ENCODE data around the gene ARHGAP4. TPM values are rescaled to one million over a fixed set of nuclear protein-coding genes. Genes with fewer than 3 reads are reported as not detected.

ARHGAP4 gene
- total RNA-seq, result 100 to 1,000 TPM; 151 to 160 TPM

DNA sequence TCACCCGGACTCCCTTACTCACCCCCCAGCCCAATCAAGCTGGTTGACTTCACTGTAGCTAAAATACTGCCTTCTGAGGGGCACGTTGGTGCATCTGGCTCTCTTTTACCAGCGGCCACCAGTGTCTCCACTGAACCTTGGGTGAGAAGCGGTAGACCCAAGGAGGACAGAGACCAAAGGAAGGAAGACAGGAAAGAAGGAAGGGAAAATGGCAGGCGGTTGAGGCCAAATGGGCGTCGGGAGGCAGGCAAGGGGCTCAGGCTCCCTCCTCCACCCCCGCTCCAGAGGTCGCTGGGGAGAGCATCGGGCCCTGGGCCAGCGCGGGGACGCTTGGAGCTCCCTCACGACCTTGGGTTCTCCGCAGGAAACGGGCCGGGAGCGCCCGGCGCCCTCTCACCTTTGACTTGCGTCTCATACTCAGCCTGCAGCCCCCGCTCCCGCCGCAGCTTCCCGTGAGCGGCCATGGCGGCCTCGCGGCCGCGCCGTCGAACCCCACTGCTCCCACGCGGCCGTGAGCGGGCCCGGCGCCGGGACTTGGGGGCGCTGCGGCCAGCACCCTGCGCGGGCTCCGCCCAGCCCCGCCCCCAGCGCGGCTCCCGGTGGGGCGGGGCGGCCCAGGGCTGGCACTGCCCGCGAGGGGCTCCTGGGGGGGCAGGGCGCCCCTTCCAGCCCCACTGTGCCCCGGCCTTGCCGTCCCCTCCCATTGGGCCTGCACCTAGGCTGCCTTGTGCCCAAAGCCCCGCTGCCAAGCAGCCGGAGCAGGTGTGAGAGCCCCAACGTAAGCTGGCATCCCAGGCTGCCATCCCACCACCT is at the start of gene ARHGAP4:
ARHGAP4 (minus strand) TSS at position 526 of the 813 bp plus-strand sequence; CDS start at position 464, 62 bp downstream.
- Mint-ChIP-seq H3K9me3 (no peaks in the 10 kb centered on the region), H3K36me3 (peaks cover 20% of the 10 kb centered on the region), H3K4me3 (peak within 1 kb of the TSS; percentile 94), H3K27ac (peak within 1 kb of the TSS; percentile 98), H3K27me3 (no peaks in the 10 kb centered on the region), H3K4me1 (ENCODE audit: low read depth) (peaks cover 36% of the 10 kb centered on the region)
- ChIA-PET POLR2A (interaction anchor here (1.0 to 6.2 kb wide), 9 partner anchors 8 to 131 kb away, joined by 3 to 68 read pairs (median 8); partner anchors contain the start of genes HCFC1, IDH3G, IRAK1 and NAA10), CTCF (interaction anchor here (1.0 to 13.4 kb wide), 9 partner anchors 9 to 161 kb away, joined by 3 to 93 read pairs (median 3); partner anchors contain the start of genes IDH3G, NAA10, PLXNB3 and RENBP)
- peak; percentile 70 for DNase-seq
- intact Hi-C loops (cut with micrococcal nuclease), result loop anchor here (2.0 to 5.0 kb wide), 4 partner anchors 21 to 471 kb away; partner anchors contain the start of genes ABCD1, BCAP31, MECP2 and RPL10

GRCh38 chrX:153974726-153975286 is 48.7 kb upstream of the ARHGAP4 start:
- intact Hi-C loops (cut with micrococcal nuclease), result loop anchor here (10.0 kb wide), 2 partner anchors 120 to 400 kb away; partner anchors contain the start of genes EMD, FLNA and MECP2
- H3K9me3 Mint-ChIP-seq, result no peaks in the 10 kb centered on the region
- H3K4me3 Mint-ChIP-seq, result peak overlapping the region; percentile 88
- no peaks in the 10 kb centered on the region for H3K27me3 Mint-ChIP-seq
- peaks cover 17% of the 10 kb centered on the region for H3K4me1 Mint-ChIP-seq (ENCODE audit: low read depth)
- ChIA-PET POLR2A (interaction anchor here (1.2 to 1.6 kb wide), 2 partner anchors 15 to 46 kb away, joined by 3 to 5 read pairs; no protein-coding TSS in a partner anchor), CTCF (interaction anchor here (0.9 to 1.0 kb wide), 2 partner anchors 38 to 45 kb away, joined by 3 read pairs; partner anchors contain the start of gene IRAK1)
- H3K27ac Mint-ChIP-seq, result peak overlapping the region; percentile 99
- peaks cover 5% of the 10 kb centered on the region for H3K36me3 Mint-ChIP-seq
- DNase-seq, result no peak

DNA sequence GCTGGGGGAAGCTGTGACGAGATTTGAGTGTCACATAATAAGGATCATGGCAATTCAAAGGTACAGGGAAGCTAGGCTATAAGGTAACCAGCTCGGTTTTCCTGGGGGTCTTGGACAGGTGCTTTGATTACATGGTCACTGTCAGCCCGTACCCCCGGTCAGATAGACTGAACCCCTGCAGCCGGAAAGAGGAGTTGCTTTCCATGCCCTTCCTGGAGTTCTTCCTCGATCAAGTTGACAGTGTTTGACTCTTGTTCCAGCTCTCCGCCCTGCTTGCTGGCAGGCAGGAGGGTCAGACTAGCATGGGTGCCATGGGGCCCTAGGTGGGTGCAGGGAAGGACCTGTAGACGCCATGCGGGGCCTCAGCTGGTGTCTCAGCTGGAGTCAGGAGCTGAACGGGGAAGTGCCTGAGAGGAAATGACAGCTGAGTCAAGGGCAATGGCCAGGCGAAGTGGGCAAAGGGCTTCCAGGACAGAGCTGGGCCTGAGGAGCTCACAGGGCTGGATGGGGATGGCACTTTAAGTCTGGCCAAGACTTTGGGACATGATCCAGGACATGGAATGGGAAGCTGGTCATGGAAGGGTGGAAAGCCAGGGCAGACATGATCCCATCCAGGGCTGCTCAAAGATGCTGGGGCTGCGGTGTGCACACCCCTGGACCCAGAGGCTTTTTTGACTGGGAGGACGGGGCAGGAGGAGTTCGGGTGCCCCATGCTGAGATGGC is 48.1 kb upstream of the ARHGAP4 start:
- ChIA-PET CTCF (interaction anchor here (1.0 kb wide), 2 partner anchors 15 to 46 kb away, joined by 3 read pairs; partner anchors contain the start of gene IRAK1), POLR2A (interaction anchor here (1.2 to 8.7 kb wide), 5 partner anchors 7 to 49 kb away, joined by 3 to 68 read pairs (median 7); partner anchors contain the start of gene ARHGAP4)
- intact Hi-C loops (cut with micrococcal nuclease), result loop anchor here (10.0 kb wide), 2 partner anchors 121 to 401 kb away; partner anchors contain the start of genes EMD, FLNA and MECP2
- Mint-ChIP-seq H3K36me3 (peaks cover 11% of the 10 kb centered on the region), H3K27me3 (no peaks in the 10 kb centered on the region), H3K9me3 (no peaks in the 10 kb centered on the region), H3K27ac (peak overlapping the region; percentile 99), H3K4me3 (peak overlapping the region; percentile 88), H3K4me1 (ENCODE audit: low read depth) (peaks cover 17% of the 10 kb centered on the region)
- no peak for DNase-seq

DNA sequence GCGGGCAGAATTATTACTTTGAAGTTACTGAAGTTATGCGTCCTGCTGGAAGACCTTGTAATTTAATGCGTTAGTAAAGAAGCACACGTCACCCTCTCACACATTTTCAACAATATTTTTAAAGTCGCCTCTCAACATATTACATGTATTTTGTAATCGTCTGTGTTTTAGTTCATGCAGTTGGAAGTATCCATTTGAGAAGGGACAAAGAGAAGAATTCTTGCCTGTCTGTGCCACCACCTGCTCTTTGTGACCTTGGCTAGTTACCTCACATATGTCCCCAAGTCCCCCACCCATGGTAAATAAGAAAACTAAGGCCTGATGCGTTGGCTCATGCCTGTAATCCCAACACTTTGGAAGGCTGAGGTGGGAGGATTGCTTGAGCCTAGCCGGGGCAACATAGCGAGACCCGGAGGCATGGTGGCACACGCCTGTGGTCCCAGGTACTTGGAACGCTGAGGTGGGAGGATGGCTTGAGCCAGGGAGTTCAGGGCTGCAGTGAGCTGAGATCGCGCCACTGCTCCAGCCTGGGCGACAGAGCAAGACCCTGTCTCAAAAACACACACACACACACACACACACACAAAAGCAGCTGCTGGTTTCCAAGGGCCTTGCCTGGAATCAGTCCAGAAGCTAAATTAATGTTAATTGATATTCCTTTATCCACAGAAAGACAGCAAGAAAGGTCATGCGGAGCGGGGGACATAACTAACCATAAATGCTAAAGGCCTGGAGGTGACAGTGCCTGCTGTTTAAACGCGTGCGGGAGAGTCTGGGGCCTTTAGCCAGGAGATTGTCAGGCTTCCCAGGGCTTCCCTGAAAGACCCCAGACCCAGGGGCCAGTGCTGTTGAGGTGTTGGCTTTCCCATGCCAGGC is 47.3 kb upstream of the ARHGAP4 start:
- DNase-seq, result no peak

DNA sequence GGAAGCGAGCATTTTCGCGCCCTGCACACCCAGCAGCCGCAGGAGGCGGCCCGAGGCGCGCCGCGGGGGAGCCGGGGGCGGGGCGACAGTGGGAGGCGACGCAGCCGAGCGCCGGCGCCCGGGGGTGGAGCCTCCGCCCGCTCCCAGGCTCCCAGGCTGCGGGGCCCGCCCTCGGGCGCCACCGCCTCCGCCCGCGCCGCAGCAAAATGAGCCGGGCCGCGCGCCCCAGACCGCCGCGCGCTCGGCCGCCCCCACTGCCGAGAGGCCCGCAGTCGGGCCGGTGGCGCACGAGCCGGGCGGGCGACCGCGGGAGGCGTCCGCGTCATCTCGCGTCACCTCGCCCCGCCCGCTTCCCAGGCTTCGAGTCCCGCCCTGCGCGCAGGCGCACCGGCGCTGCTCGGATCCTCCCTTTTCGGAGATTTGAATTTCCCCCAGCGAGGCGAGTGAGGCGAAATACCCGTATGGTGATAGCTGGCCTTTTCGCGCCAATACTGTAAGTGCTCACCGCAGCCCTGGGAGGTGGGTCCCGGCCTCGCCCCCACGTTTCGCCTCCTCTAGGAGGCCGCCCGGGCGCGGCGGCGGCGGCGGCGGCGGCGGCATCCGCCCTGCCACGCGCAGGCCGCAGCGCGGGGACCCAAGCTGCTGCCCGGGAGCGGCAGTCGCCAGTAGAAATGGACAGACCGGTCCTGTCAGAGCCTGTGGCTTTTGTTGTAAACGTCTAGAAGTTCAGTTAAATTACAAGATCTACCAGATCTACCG is 46.5 kb upstream of the ARHGAP4 start, which contains the start of gene TMEM187:
TMEM187 (plus strand) TSS at position 387 of the 759 bp plus-strand sequence. CDS start 9,309 bp downstream, outside the sequence.
- H3K9me3 Mint-ChIP-seq, result no peaks in the 10 kb centered on the region
- CTCF ChIA-PET, result interaction anchor here (0.7 to 1.0 kb wide), 2 partner anchors 25 to 40 kb away, joined by 3 read pairs; no protein-coding TSS in a partner anchor
- peak; percentile 93 for DNase-seq
- H3K4me1 Mint-ChIP-seq (ENCODE audit: low read depth), result peaks cover 24% of the 10 kb centered on the region
- H3K27ac Mint-ChIP-seq, result peak within 1 kb of the TSS; percentile 100
- intact Hi-C loops (cut with micrococcal nuclease), result loop anchor here (1.0 to 10.0 kb wide), 5 partner anchors 9 to 402 kb away; partner anchors contain the start of genes EMD, FLNA and MECP2
- peaks cover 19% of the 10 kb centered on the region for H3K36me3 Mint-ChIP-seq
- POLR2A ChIA-PET, result interaction anchor here (1.0 to 8.7 kb wide), 4 partner anchors 9 to 47 kb away, joined by 3 to 68 read pairs (median 24); partner anchors contain the start of gene ARHGAP4
- no peaks in the 10 kb centered on the region for H3K27me3 Mint-ChIP-seq
- peak within 1 kb of the TSS; percentile 100 for H3K4me3 Mint-ChIP-seq

More for the DNA sequence above, 47.3 kb upstream of the ARHGAP4 start:
- Mint-ChIP-seq H3K36me3 (peaks cover 13% of the 10 kb centered on the region), H3K27ac (peak overlapping the region; percentile 99), H3K4me1 (ENCODE audit: low read depth) (peaks cover 17% of the 10 kb centered on the region), H3K4me3 (peak overlapping the region; percentile 88), H3K27me3 (no peaks in the 10 kb centered on the region), H3K9me3 (no peaks in the 10 kb centered on the region)
- CTCF ChIA-PET, result interaction anchor here (1.0 kb wide), 3 partner anchors 16 to 47 kb away, joined by 3 read pairs; partner anchors contain the start of gene IRAK1
- POLR2A ChIA-PET, result interaction anchor here (1.0 to 8.7 kb wide), 6 partner anchors 8 to 48 kb away, joined by 3 to 68 read pairs (median 6); partner anchors contain the start of gene ARHGAP4
- intact Hi-C loops (cut with micrococcal nuclease), result loop anchor here (10.0 kb wide), 2 partner anchors 121 to 401 kb away; partner anchors contain the start of genes EMD, FLNA and MECP2

DNA sequence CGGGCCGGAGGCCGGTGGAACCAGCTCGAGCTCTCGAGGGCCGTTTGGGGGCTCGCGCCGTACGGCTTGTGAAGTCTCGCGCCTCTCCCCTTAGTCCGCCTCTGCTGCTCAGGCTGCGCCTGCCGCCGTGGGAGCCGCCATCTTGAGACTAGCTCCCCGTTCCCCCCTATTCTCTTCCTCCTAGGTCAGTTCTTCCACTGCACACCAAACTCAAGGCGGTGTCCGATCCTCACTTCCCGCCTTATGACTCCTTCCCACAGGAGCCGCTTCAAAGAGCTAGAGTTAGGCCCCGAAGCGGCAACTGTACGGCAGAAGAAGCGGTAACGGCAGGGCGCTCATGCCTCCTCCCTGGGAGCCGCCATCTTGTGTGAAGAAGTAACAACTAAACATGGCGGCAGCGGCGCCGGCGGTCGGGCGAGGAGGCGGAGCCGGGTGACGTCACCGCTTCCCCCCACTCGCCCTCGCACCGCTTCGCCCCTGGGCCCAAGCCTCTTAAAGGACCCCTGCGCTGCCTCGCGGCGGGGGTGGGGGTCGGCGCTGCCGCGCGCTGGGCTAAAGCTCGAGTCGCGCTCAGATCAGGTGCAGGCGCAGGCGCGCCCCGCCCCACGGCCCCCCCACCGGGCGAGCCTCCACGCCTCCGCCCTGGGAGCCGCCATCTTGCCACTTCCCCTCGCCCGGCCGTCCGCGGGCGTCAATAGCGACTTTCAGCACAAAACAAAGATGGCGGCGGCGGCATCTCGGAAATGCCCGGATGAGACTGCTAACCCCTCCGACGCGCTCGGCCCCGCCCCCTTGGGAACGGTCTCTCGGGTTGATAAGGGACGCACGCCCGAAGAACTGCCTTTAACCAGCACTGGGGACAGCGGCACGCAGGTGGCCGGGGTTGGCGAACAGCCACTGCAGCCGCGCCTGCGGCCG is 45.6 kb upstream of the ARHGAP4 start, which contains the start of gene HCFC1:
HCFC1 (minus strand) TSS at position 369 of the 918 bp plus-strand sequence. CDS start 978 bp downstream, outside the sequence.
- Mint-ChIP-seq H3K4me3 (peak within 1 kb of the TSS; percentile 100), H3K9me3 (no peaks in the 10 kb centered on the region), H3K36me3 (peaks cover 19% of the 10 kb centered on the region), H3K27me3 (no peaks in the 10 kb centered on the region), H3K4me1 (ENCODE audit: low read depth) (peaks cover 30% of the 10 kb centered on the region), H3K27ac (peak within 1 kb of the TSS; percentile 100)
- intact Hi-C loops (cut with micrococcal nuclease), result loop anchor here (1.0 to 10.0 kb wide), 6 partner anchors 10 to 403 kb away; partner anchors contain the start of genes ABCD1, BCAP31, EMD and FLNA
- POLR2A ChIA-PET, result interaction anchor here (0.8 to 8.7 kb wide), 8 partner anchors 10 to 396 kb away, joined by 3 to 68 read pairs (median 4); partner anchors contain the start of genes ARHGAP4 and MECP2
- peak; percentile 92 for DNase-seq
- CTCF ChIA-PET, result interaction anchor here (0.5 to 1.2 kb wide), 5 partner anchors 9 to 43 kb away, joined by 3 to 4 read pairs (median 3); no protein-coding TSS in a partner anchor

GRCh38 chrX:153971124-153971449 is 45.0 kb upstream of the ARHGAP4 start:
- peak overlapping the region; percentile 100 for H3K27ac Mint-ChIP-seq
- intact Hi-C loops (cut with micrococcal nuclease), result loop anchor here (1.0 to 10.0 kb wide), 3 partner anchors 124 to 404 kb away; partner anchors contain the start of genes ABCD1, BCAP31, EMD and FLNA
- peaks cover 19% of the 10 kb centered on the region for H3K36me3 Mint-ChIP-seq
- no peaks in the 10 kb centered on the region for H3K27me3 Mint-ChIP-seq
- POLR2A ChIA-PET, result interaction anchor here (0.8 to 8.7 kb wide), 7 partner anchors 10 to 397 kb away, joined by 3 to 68 read pairs (median 5); partner anchors contain the start of genes ARHGAP4 and MECP2
- CTCF ChIA-PET, result interaction anchor here (0.5 to 1.2 kb wide), 3 partner anchors 10 to 43 kb away, joined by 3 to 4 read pairs (median 3); no protein-coding TSS in a partner anchor
- peak; percentile 92 for DNase-seq
- H3K4me3 Mint-ChIP-seq, result peak overlapping the region; percentile 100
- no peaks in the 10 kb centered on the region for H3K9me3 Mint-ChIP-seq
- H3K4me1 Mint-ChIP-seq (ENCODE audit: low read depth), result peaks cover 37% of the 10 kb centered on the region

- ChIA-PET POLR2A (interaction anchor here (0.8 to 8.7 kb wide), 7 partner anchors 11 to 398 kb away, joined by 3 to 68 read pairs (median 5); partner anchors contain the start of genes ARHGAP4 and MECP2), CTCF (interaction anchor here (0.5 to 1.3 kb wide), 4 partner anchors 11 to 42 kb away, joined by 3 to 4 read pairs (median 4); no protein-coding TSS in a partner anchor)
- peak; percentile 50 for DNase-seq
- Mint-ChIP-seq H3K4me1 (ENCODE audit: low read depth) (peaks cover 35% of the 10 kb centered on the region), H3K9me3 (no peaks in the 10 kb centered on the region), H3K27ac (peak overlapping the region; percentile 100), H3K36me3 (peaks cover 19% of the 10 kb centered on the region), H3K27me3 (no peaks in the 10 kb centered on the region), H3K4me3 (peak overlapping the region; percentile 100)
- intact Hi-C loops (cut with micrococcal nuclease), result loop anchor here (1.0 to 10.0 kb wide), 3 partner anchors 124 to 404 kb away; partner anchors contain the start of genes ABCD1, BCAP31, EMD and FLNA
Measured at GRCh38 chrX:153970357-153971123, 44.5 kb upstream of the ARHGAP4 start.
